Measurements from ENCODE around the gene TXLNA.

DNA sequence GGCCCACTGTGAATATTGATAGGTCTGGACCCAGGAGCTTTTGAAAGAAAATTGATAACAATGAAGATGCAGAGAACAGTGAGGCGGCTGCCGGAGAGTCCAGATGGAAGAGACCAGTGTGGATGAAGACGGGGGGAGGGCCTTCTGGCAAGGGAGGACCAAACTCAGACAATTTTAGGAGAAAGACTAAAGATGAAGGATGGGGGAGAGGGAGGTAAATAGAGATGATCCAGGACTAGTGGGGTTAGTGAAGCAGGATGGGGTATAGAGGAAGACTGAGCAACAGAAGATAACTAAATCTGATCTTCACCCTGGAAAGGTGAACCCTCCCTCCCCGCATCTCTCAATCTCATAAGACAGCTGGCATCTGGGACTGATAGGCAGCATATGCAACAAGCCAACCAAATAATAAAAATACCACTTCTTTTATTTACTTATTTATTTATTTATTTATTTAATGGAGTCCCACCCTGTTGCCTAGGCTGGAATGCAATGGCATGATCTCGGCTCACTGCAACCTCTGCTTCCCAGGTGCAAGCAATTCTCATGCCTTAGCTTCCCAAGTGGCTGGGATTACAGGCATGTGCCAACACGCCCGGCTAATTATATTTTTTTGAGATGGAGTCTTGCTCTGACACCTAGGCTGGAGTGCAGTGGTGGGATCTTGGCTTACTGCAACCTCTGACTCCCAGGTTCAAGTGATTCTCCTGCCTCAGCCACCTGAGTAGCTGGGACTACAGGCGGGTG lies 53.3 kb downstream of the TXLNA start:
- TF ChIP-seq, protein P1, sequence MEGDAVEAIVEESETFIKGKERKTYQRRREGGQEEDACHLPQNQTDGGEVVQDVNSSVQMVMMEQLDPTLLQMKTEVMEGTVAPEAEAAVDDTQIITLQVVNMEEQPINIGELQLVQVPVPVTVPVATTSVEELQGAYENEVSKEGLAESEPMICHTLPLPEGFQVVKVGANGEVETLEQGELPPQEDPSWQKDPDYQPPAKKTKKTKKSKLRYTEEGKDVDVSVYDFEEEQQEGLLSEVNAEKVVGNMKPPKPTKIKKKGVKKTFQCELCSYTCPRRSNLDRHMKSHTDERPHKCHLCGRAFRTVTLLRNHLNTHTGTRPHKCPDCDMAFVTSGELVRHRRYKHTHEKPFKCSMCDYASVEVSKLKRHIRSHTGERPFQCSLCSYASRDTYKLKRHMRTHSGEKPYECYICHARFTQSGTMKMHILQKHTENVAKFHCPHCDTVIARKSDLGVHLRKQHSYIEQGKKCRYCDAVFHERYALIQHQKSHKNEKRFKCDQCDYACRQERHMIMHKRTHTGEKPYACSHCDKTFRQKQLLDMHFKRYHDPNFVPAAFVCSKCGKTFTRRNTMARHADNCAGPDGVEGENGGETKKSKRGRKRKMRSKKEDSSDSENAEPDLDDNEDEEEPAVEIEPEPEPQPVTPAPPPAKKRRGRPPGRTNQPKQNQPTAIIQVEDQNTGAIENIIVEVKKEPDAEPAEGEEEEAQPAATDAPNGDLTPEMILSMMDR (IDR thresholded peaks at IDR 0.05), result no peak
- TF ChIP-seq KDM1A (IDR thresholded peaks at IDR 0.05; ENCODE audit: low read depth) (no peak), EP300 (IDR thresholded peaks at IDR 0.05) (no peak), MAFK (IDR thresholded peaks at IDR 0.05; ENCODE audit: partially characterized antibody) (no peak), MAZ (IDR thresholded peaks at IDR 0.05; ENCODE audit: borderline replicate concordance, low read depth, low read length) (no peak), POLR2A (IDR thresholded peaks at IDR 0.05; ENCODE audit: low read length) (no peak), CBX2 (IDR thresholded peaks at IDR 0.05; ENCODE audit: borderline replicate concordance, low read depth) (no peak), SMC3 (IDR thresholded peaks at IDR 0.05) (no peak), HEYL (CRISPR knock-in tag; IDR thresholded peaks at IDR 0.05) (no peak)
- TF ChIP-seq, protein P2, sequence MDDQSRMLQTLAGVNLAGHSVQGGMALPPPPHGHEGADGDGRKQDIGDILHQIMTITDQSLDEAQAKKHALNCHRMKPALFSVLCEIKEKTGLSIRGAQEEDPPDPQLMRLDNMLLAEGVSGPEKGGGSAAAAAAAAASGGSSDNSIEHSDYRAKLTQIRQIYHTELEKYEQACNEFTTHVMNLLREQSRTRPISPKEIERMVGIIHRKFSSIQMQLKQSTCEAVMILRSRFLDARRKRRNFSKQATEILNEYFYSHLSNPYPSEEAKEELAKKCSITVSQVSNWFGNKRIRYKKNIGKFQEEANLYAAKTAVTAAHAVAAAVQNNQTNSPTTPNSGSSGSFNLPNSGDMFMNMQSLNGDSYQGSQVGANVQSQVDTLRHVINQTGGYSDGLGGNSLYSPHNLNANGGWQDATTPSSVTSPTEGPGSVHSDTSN (IDR thresholded peaks at IDR 0.05), result no peak
- TF ChIP-seq, protein P3, sequence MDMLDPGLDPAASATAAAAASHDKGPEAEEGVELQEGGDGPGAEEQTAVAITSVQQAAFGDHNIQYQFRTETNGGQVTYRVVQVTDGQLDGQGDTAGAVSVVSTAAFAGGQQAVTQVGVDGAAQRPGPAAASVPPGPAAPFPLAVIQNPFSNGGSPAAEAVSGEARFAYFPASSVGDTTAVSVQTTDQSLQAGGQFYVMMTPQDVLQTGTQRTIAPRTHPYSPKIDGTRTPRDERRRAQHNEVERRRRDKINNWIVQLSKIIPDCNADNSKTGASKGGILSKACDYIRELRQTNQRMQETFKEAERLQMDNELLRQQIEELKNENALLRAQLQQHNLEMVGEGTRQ (IDR thresholded peaks at IDR 0.05), result no peak
- TF ChIP-seq, protein P4, sequence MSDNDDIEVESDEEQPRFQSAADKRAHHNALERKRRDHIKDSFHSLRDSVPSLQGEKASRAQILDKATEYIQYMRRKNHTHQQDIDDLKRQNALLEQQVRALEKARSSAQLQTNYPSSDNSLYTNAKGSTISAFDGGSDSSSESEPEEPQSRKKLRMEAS (IDR thresholded peaks at IDR 0.05), result no peak
- TF ChIP-seq, protein P5, sequence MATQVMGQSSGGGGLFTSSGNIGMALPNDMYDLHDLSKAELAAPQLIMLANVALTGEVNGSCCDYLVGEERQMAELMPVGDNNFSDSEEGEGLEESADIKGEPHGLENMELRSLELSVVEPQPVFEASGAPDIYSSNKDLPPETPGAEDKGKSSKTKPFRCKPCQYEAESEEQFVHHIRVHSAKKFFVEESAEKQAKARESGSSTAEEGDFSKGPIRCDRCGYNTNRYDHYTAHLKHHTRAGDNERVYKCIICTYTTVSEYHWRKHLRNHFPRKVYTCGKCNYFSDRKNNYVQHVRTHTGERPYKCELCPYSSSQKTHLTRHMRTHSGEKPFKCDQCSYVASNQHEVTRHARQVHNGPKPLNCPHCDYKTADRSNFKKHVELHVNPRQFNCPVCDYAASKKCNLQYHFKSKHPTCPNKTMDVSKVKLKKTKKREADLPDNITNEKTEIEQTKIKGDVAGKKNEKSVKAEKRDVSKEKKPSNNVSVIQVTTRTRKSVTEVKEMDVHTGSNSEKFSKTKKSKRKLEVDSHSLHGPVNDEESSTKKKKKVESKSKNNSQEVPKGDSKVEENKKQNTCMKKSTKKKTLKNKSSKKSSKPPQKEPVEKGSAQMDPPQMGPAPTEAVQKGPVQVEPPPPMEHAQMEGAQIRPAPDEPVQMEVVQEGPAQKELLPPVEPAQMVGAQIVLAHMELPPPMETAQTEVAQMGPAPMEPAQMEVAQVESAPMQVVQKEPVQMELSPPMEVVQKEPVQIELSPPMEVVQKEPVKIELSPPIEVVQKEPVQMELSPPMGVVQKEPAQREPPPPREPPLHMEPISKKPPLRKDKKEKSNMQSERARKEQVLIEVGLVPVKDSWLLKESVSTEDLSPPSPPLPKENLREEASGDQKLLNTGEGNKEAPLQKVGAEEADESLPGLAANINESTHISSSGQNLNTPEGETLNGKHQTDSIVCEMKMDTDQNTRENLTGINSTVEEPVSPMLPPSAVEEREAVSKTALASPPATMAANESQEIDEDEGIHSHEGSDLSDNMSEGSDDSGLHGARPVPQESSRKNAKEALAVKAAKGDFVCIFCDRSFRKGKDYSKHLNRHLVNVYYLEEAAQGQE (IDR thresholded peaks at IDR 0.05), result no peak
- TF ChIP-seq, protein P6, sequence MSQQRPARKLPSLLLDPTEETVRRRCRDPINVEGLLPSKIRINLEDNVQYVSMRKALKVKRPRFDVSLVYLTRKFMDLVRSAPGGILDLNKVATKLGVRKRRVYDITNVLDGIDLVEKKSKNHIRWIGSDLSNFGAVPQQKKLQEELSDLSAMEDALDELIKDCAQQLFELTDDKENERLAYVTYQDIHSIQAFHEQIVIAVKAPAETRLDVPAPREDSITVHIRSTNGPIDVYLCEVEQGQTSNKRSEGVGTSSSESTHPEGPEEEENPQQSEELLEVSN (IDR thresholded peaks at IDR 0.05; ENCODE audit: borderline replicate concordance, low read depth), result no peak

All from A549 (cell line).